ENCODE measurements around the gene MYOC. TPM values are rescaled to one million over a fixed set of nuclear protein-coding genes. Genes with fewer than 3 reads are reported as not detected.

The MYOC gene
- total RNA-seq, 1 donor: not detected

- no peaks in the 10 kb centered on the region for H4K20me1 ChIP-seq (ENCODE audit: insufficient read depth, low read length)
- no peak for DNase-seq (ENCODE audit: insufficient read length, low spot score, missing footprints)
- H2AFZ ChIP-seq (ENCODE audit: low read length): no peak overlapping the region
- TF ChIP-seq CTCF (IDR thresholded peaks at IDR 0.05; ENCODE audit: extremely low read depth, low read depth, low read length): no peak
- no peaks in the 10 kb centered on the region for H3K27me3 ChIP-seq (ENCODE audit: insufficient read depth, low read length)
- no peak overlapping the region for H3K4me3 ChIP-seq (ENCODE audit: insufficient read depth, low read length)
- no peaks in the 10 kb centered on the region for H3K36me3 ChIP-seq (ENCODE audit: insufficient read depth, low read length)
- no peaks in the 10 kb centered on the region for H3K79me2 ChIP-seq (ENCODE audit: insufficient read depth, low read length)
- H3K4me1 ChIP-seq (ENCODE audit: insufficient read depth, low read length): no peaks in the 10 kb centered on the region
- no peak overlapping the region for H3K27ac ChIP-seq (ENCODE audit: low read depth, low read length)
- H3K4me2 ChIP-seq (ENCODE audit: insufficient read depth, low read length): no peak overlapping the region
- no peaks in the 10 kb centered on the region for H3K9me3 ChIP-seq (ENCODE audit: low read depth, low read length)
Observed at GRCh38 chr1:171668372-171668771, 15.9 kb upstream of the MYOC start.

- Histone ChIP-seq H3K27ac (ENCODE audit: low read depth, low read length) (no peak overlapping the region), H3K79me2 (ENCODE audit: insufficient read depth, low read length) (no peaks in the 10 kb centered on the region), H4K20me1 (ENCODE audit: insufficient read depth, low read length) (no peaks in the 10 kb centered on the region), H3K4me3 (ENCODE audit: insufficient read depth, low read length) (no peak overlapping the region), H3K4me2 (ENCODE audit: insufficient read depth, low read length) (no peak overlapping the region), H2AFZ (ENCODE audit: low read length) (no peak overlapping the region), H3K27me3 (ENCODE audit: insufficient read depth, low read length) (no peaks in the 10 kb centered on the region), H3K36me3 (ENCODE audit: insufficient read depth, low read length) (no peaks in the 10 kb centered on the region), H3K9me3 (ENCODE audit: low read depth, low read length) (no peaks in the 10 kb centered on the region), H3K4me1 (ENCODE audit: insufficient read depth, low read length) (no peaks in the 10 kb centered on the region)
- no peak for DNase-seq (ENCODE audit: insufficient read length, low spot score, missing footprints)
- no peak for TF ChIP-seq CTCF (IDR thresholded peaks at IDR 0.05; ENCODE audit: extremely low read depth, low read depth, low read length)
Observed at GRCh38 chr1:171666114-171666769, 13.8 kb upstream of the MYOC start.

- Histone ChIP-seq H3K4me1 (ENCODE audit: insufficient read depth, low read length) (no peaks in the 10 kb centered on the region), H2AFZ (ENCODE audit: low read length) (no peak overlapping the region), H3K79me2 (ENCODE audit: insufficient read depth, low read length) (no peaks in the 10 kb centered on the region), H3K27ac (ENCODE audit: low read depth, low read length) (no peak overlapping the region), H4K20me1 (ENCODE audit: insufficient read depth, low read length) (no peaks in the 10 kb centered on the region), H3K36me3 (ENCODE audit: insufficient read depth, low read length) (no peaks in the 10 kb centered on the region), H3K27me3 (ENCODE audit: insufficient read depth, low read length) (no peaks in the 10 kb centered on the region), H3K4me3 (ENCODE audit: insufficient read depth, low read length) (no peak overlapping the region), H3K9me3 (ENCODE audit: low read depth, low read length) (no peaks in the 10 kb centered on the region), H3K4me2 (ENCODE audit: insufficient read depth, low read length) (no peak overlapping the region)
- TF ChIP-seq CTCF (IDR thresholded peaks at IDR 0.05; ENCODE audit: extremely low read depth, low read depth, low read length): no peak
- DNase-seq (ENCODE audit: insufficient read length, low spot score, missing footprints): no peak
Observed at GRCh38 chr1:171664976-171665375, 12.5 kb upstream of the MYOC start.

- no peaks in the 10 kb centered on the region for H3K36me3 ChIP-seq (ENCODE audit: insufficient read depth, low read length)
- H3K4me3 ChIP-seq (ENCODE audit: insufficient read depth, low read length): no peak overlapping the region
- no peaks in the 10 kb centered on the region for H3K9me3 ChIP-seq (ENCODE audit: low read depth, low read length)
- no peaks in the 10 kb centered on the region for H4K20me1 ChIP-seq (ENCODE audit: insufficient read depth, low read length)
- H2AFZ ChIP-seq (ENCODE audit: low read length): no peak overlapping the region
- no peak overlapping the region for H3K27ac ChIP-seq (ENCODE audit: low read depth, low read length)
- H3K79me2 ChIP-seq (ENCODE audit: insufficient read depth, low read length): no peaks in the 10 kb centered on the region
- no peaks in the 10 kb centered on the region for H3K4me1 ChIP-seq (ENCODE audit: insufficient read depth, low read length)
- no peak overlapping the region for H3K4me2 ChIP-seq (ENCODE audit: insufficient read depth, low read length)
- no peaks in the 10 kb centered on the region for H3K27me3 ChIP-seq (ENCODE audit: insufficient read depth, low read length)
- no peak for TF ChIP-seq CTCF (IDR thresholded peaks at IDR 0.05; ENCODE audit: extremely low read depth, low read depth, low read length)
- peak; percentile 76 for DNase-seq (ENCODE audit: insufficient read length, low spot score, missing footprints)
Observed at GRCh38 chr1:171663854-171664575, 11.5 kb upstream of the MYOC start.
